ENCODE results near the gene PRSS22. TPM values are rescaled to one million over a fixed set of nuclear protein-coding genes. Genes with fewer than 3 reads are reported as not detected.

The PRSS22 gene
- total and polyA plus RNA-seq, 10 of the 15 experiments (the other 5 are each of a cell fraction or from before 2014, with no cell fraction given): not detected

GRCh38 chr16:2866431-2866830 is 8.5 kb upstream of the PRSS22 start (continued):
- TF ChIP-seq MYC (IDR thresholded peaks at IDR 0.05; ENCODE audit: insufficient read depth, insufficient read length, insufficient replicate concordance, low read length, severe bottlenecking): no peak
- TF ChIP-seq ZNF384 (IDR thresholded peaks at IDR 0.05; ENCODE audit: borderline replicate concordance, low read depth, low read length): no peak
- no peak for TF ChIP-seq ZBTB4 (CRISPR knock-in tag; IDR thresholded peaks at IDR 0.05)

GRCh38 chr16:2865651-2866050 is 7.7 kb upstream of the PRSS22 start:
- H3K9ac ChIP-seq (ENCODE audit: control insufficient read depth, insufficient read depth, low read length): no peak overlapping the region
- no peak for TF ChIP-seq ZNF207 (IDR thresholded peaks at IDR 0.05; ENCODE audit: borderline replicate concordance)
- no peak for TF ChIP-seq PAX8 (IDR thresholded peaks at IDR 0.05)
- TF ChIP-seq GABPA (IDR thresholded peaks at IDR 0.05; ENCODE audit: low read depth): no peak
- no peak for TF ChIP-seq MEF2A (IDR thresholded peaks at IDR 0.05; ENCODE audit: insufficient read depth, low read depth, low read length)
- no peak for TF ChIP-seq BRCA1 (IDR thresholded peaks at IDR 0.05; ENCODE audit: low read depth, low read length)
- no peak overlapping the region for H2AFZ ChIP-seq (ENCODE audit: control insufficient read depth, low read depth, low read length)
- 23% methylated on average over 4 of the region's 4 CpGs for WGBS (ENCODE audit: insufficient coverage, insufficient replicate concordance, low lambda C conversion rate, missing lambda C conversion rate)
- H3K9me3 ChIP-seq (replicated peaks; ENCODE audit: control insufficient read depth, insufficient read depth, low read length): no peaks in the 10 kb centered on the region
- intact Hi-C loops (cut with micrococcal nuclease; ENCODE audit: unreplicated experiment) (loop anchor here (10.0 kb wide), 1 partner anchor 141 kb away; the partner anchor contains the start of gene PRSS27), in situ Hi-C loops (cut with MboI) (no loop called here)
- FAIRE-seq: no peak
- no TSS peak for BruUV-seq (replicated peaks)
- H3K4me1 ChIP-seq (ENCODE audit: control insufficient read depth, insufficient read depth, low read length): peaks cover 4% of the 10 kb centered on the region
- no peak overlapping the region for H3K27ac ChIP-seq (ENCODE audit: control insufficient read depth, insufficient read depth)
- ATAC-seq: no peak
- H3K79me2 ChIP-seq (ENCODE audit: control insufficient read depth, insufficient read depth, low read length): no peaks in the 10 kb centered on the region
- H3K4me2 ChIP-seq (ENCODE audit: control insufficient read depth, insufficient read depth): no peak overlapping the region
- DNase-seq (ENCODE audit: low read depth, low spot score): no peak
- SMC1A ChIA-PET (ENCODE audit: uncharacterized antibody, unreplicated experiment): interaction anchor here (1.0 kb wide), 1 partner anchor 9 kb away, joined by 3 read pairs; no protein-coding TSS in a partner anchor
- RAD21 ChIA-PET (ENCODE audit: unreplicated experiment): no interaction called here
- H3K27me3 ChIP-seq (replicated peaks in 1 of 2; ENCODE audit: control insufficient read depth in 2 of 2, insufficient read depth in 2 of 2, low read length in 1 of 2): no peaks in the 10 kb centered on the region; a peak in 1 of 4 replicates
- H3K36me3 ChIP-seq (ENCODE audit: control insufficient read depth in 2 of 2, insufficient read depth in 2 of 2, low read length in 1 of 2): no peaks in the 10 kb centered on the region
- H4K20me1 ChIP-seq (ENCODE audit: control insufficient read depth, insufficient read depth): no peaks in the 10 kb centered on the region
- H3K4me3 ChIP-seq: no peak overlapping the region
- POLR2A ChIA-PET: interaction anchor here (0.9 kb wide), 1 partner anchor 17 kb away, joined by 3 read pairs; the partner anchor contains the start of gene FLYWCH2
- CTCF ChIA-PET: interaction anchor here (1.5 kb wide), 1 partner anchor 26 kb away, joined by 3 read pairs; no protein-coding TSS in a partner anchor

All from GM12878 (cell line).